CD4-positive, alpha-beta memory T cell (primary cell): ENCODE data around the gene TBC1D10A. TPM values are rescaled to one million over a fixed set of nuclear protein-coding genes. Genes with fewer than 3 reads are reported as not detected.
A peak's percentile ranks its signal among the peaks of the same experiment; 100 is the strongest.

Source experiments
- CTCF ChIA-PET: fragments of 350-600 bp; sonication (Branson Sonifier 250); formaldehyde crosslinking; loops from one replicate; lab custom pipeline; 2021; ENCODE audit warnings: inconsistent platforms; ENCODE audit not compliant: partially characterized antibody; lab: Charles Lee
- POLR2A ChIA-PET: fragments of 350-600 bp; sonication (Branson Sonifier 250); formaldehyde crosslinking; loops from one replicate; lab custom pipeline; 2021; ENCODE audit not compliant: partially characterized antibody; lab: Charles Lee
- DNase-seq, 5 donors: peaks; one replicate each; pipeline versions ENCODE4 v3.0.0 to v3.0.0-alpha.2; 2020 to 2022; ENCODE audit warnings: mixed read lengths in 1 of 5
- H3K27ac ChIP-seq: one replicate; pipeline ENCODE4 v1.7.0; 2013; ENCODE audit warnings: low read depth, low read length
- H3K27me3 ChIP-seq: 2 replicates; pipeline ENCODE4 v1.7.0; 2013; ENCODE audit warnings: mild to moderate bottlenecking, low read length, moderate library complexity; ENCODE audit not compliant: insufficient read depth
- H3K36me3 ChIP-seq: 2 replicates; pipeline ENCODE4 v1.7.0; 2013; ENCODE audit warnings: mild to moderate bottlenecking, low read length, moderate library complexity; ENCODE audit not compliant: insufficient read depth
- H3K4me1 ChIP-seq: 2 replicates; pipeline ENCODE4 v1.7.0; 2013; ENCODE audit warnings: mild to moderate bottlenecking, low read length, moderate library complexity; ENCODE audit not compliant: insufficient read depth
- H3K4me3 ChIP-seq, 2 donors: one replicate each; pipeline ENCODE4 v1.7.0; 2013; ENCODE audit warnings: low read length in 2 of 2, mild to moderate bottlenecking in 1 of 2
- H3K9me3 ChIP-seq, 2 donors: one replicate each; pipeline ENCODE4 v1.7.0; 2013; ENCODE audit warnings: low read length in 2 of 2, control low read depth in 1 of 2; ENCODE audit not compliant: control insufficient read depth in 1 of 2
- H3K27ac Mint-ChIP-seq, 7 donors: one replicate each; pipeline ENCODE4 v1.8.0; 2020 to 2021; ENCODE audit warnings: mixed read lengths in 7 of 7, mild to moderate bottlenecking in 6 of 7, inconsistent platforms in 3 of 7, moderate library complexity in 3 of 7
- H3K27me3 Mint-ChIP-seq, 2 donors: one replicate each; pipeline ENCODE4 v1.8.0; 2020 to 2021; ENCODE audit warnings: mixed read lengths in 2 of 2
- H3K36me3 Mint-ChIP-seq, 2 donors: one replicate each; pipeline ENCODE4 v1.8.0; 2020 to 2021; ENCODE audit warnings: mixed read lengths in 2 of 2, inconsistent platforms in 1 of 2, mild to moderate bottlenecking in 1 of 2
- H3K4me1 Mint-ChIP-seq, 4 donors: one replicate each; pipeline ENCODE4 v1.8.0; 2020 to 2021; ENCODE audit warnings: mixed read lengths in 4 of 4, mild to moderate bottlenecking in 1 of 4
- H3K4me3 Mint-ChIP-seq, 8 donors: one replicate each; pipeline ENCODE4 v1.8.0; 2020 to 2021; ENCODE audit warnings: mixed read lengths in 8 of 8, mild to moderate bottlenecking in 7 of 8, moderate library complexity in 6 of 8, inconsistent platforms in 3 of 8
- H3K9me3 Mint-ChIP-seq, 8 donors: one replicate each; pipeline ENCODE4 v1.8.0; 2020 to 2021; ENCODE audit warnings: mixed read lengths in 8 of 8, mild to moderate bottlenecking in 5 of 8, inconsistent platforms in 3 of 8, moderate library complexity in 1 of 8
- intact Hi-C: fragments of 100-400 bp; cut with micrococcal nuclease; formaldehyde crosslinking; loops from one replicate; pipeline ENCODE4 v1.15.1; 2023
- polyA plus RNA-seq, 2 donors: library from polyadenylated mRNA; unstranded; fragments of 300-500 nt; fragmentation: Illumina TruSeq; gene quantifications; one replicate each; pipeline ENCODE4 v1.2.3, GENCODE V29; 2021
- total RNA-seq, 2 experiments: library from RNA; stranded (reverse); gene quantifications; one replicate each; pipeline ENCODE4 v1.2.3, GENCODE V29; 2021

TBC1D10A gene, protein sequence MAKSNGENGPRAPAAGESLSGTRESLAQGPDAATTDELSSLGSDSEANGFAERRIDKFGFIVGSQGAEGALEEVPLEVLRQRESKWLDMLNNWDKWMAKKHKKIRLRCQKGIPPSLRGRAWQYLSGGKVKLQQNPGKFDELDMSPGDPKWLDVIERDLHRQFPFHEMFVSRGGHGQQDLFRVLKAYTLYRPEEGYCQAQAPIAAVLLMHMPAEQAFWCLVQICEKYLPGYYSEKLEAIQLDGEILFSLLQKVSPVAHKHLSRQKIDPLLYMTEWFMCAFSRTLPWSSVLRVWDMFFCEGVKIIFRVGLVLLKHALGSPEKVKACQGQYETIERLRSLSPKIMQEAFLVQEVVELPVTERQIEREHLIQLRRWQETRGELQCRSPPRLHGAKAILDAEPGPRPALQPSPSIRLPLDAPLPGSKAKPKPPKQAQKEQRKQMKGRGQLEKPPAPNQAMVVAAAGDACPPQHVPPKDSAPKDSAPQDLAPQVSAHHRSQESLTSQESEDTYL
- total RNA-seq (10 to 100 TPM; 62.2 to 76.8 TPM), polyA plus RNA-seq (10 to 100 TPM; 60.6 to 61.6 TPM)

- Histone ChIP-seq H3K36me3 (peaks cover 7% of the 10 kb centered on the region), H3K4me1 (peaks cover 50% of the 10 kb centered on the region), H3K27me3 (no peaks in the 10 kb centered on the region), H3K9me3 (no peaks in the 10 kb centered on the region), H3K27ac (peak within 1 kb of the TSS; percentile 83), H3K4me3 (peak within 1 kb of the TSS; percentile 76 to 78)
- ChIA-PET CTCF (interaction anchor here (0.6 to 11.2 kb wide), 8 partner anchors 14 to 843 kb away, joined by 3 to 115 read pairs (median 3); partner anchors contain the start of genes CASTOR1, CCDC157 and SF3A1), POLR2A (interaction anchor here (0.7 to 20.3 kb wide), 17 partner anchors 9 to 1083 kb away, joined by 3 to 562 read pairs (median 6); partner anchors contain the start of genes CASTOR1, CCDC157, MTFP1 and RNF215)
- Mint-ChIP-seq H3K4me1 (peaks cover 37 to 54% (median 45%) of the 10 kb centered on the region in 4 donors), H3K4me3 (peak within 1 kb of the TSS; percentile 90 to 95 (median 93)), H3K36me3 (peaks cover 15 to 40% of the 10 kb centered on the region in 2 donors), H3K27me3 (no peaks in the 10 kb centered on the region), H3K9me3 (no peaks in the 10 kb centered on the region), H3K27ac (peak within 1 kb of the TSS; percentile 90 to 97 (median 93))
- DNase-seq, result peak; percentile 92 to 94 (median 93)
- intact Hi-C loops, result loop anchor here (1.0 to 2.0 kb wide), 6 partner anchors 21 to 96 kb away; partner anchors contain the start of genes CASTOR1, RNF215 and SF3A1
Measured at GRCh38 chr22:30326706-30327362, at the start of gene TBC1D10A. TBC1D10A (minus strand) TSS chr22:30326941; CDS start chr22:30326881, 60 bp downstream.

DNA sequence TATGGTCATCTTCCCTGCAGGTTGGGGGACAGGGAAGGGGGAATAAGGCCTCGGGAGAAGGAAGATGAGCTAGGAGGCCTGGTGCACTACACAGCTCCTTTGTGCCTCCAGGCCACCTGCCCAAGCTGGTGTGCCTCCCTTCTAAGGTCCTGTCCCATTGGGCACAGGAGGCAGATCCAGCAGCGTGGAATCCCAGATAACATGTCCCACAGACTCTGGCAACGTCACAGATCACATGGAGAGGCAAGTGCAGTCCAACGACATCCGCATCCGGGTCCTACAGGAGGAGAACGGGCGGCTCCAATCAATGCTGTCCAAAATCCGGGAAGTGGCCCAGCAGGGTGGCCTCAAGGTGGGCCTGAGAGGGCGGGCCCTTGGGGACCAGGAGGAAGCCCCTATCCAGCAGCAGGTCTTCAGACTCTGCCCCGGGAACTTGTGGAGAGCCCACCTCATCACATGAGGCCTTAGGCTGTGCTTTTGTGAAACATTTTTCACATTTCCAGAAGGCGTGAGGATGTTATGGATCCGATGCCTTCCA lies 48.6 kb upstream of the TBC1D10A start:
- H3K27ac ChIP-seq, result no peak overlapping the region
- intact Hi-C loops, result no loop called here
- Mint-ChIP-seq H3K36me3 (peaks cover 0 to under 1% of the 10 kb centered on the region in 2 donors), H3K4me1 (no peaks in the 10 kb centered on the region), H3K4me3 (no peak overlapping the region), H3K27ac (peak overlapping the region in 2 of 7 donors; percentile 49 to 83), H3K9me3 (no peaks in the 10 kb centered on the region), H3K27me3 (no peaks in the 10 kb centered on the region)
- no peak overlapping the region for H3K4me3 ChIP-seq
- ChIA-PET POLR2A (interaction anchor here (0.6 kb wide), 1 partner anchor 710 kb away, joined by 3 read pairs; no protein-coding TSS in a partner anchor), CTCF (interaction anchor here (0.8 to 1.4 kb wide), 3 partner anchors 10 to 87 kb away, joined by 3 to 5 read pairs (median 4); partner anchors contain the start of gene RNF215)
- H3K36me3 ChIP-seq, result no peaks in the 10 kb centered on the region
- H3K9me3 ChIP-seq, result no peaks in the 10 kb centered on the region
- DNase-seq, result no peak
- H3K27me3 ChIP-seq, result no peaks in the 10 kb centered on the region
- H3K4me1 ChIP-seq, result no peaks in the 10 kb centered on the region

GRCh38 chr22:30373331-30374325 lies 46.9 kb upstream of the TBC1D10A start:
- CTCF ChIA-PET, result no interaction called here

GRCh38 chr22:30372915-30373314 lies 46.2 kb upstream of the TBC1D10A start:
- H3K4me3 Mint-ChIP-seq, result no peak overlapping the region
- no peak overlapping the region for H3K27ac Mint-ChIP-seq
- intact Hi-C loops, result no loop called here
- CTCF ChIA-PET, result no interaction called here
- no peaks in the 10 kb centered on the region for H3K36me3 Mint-ChIP-seq
- POLR2A ChIA-PET, result no interaction called here
- no peaks in the 10 kb centered on the region for H3K9me3 Mint-ChIP-seq
- no peaks in the 10 kb centered on the region for H3K4me1 ChIP-seq
- H3K9me3 ChIP-seq, result no peaks in the 10 kb centered on the region
- H3K4me3 ChIP-seq, result no peak overlapping the region
- H3K27me3 Mint-ChIP-seq, result no peaks in the 10 kb centered on the region
- no peak overlapping the region for H3K27ac ChIP-seq
- no peaks in the 10 kb centered on the region for H3K4me1 Mint-ChIP-seq
- no peak for DNase-seq
- no peaks in the 10 kb centered on the region for H3K27me3 ChIP-seq
- H3K36me3 ChIP-seq, result no peaks in the 10 kb centered on the region

More at GRCh38 chr22:30373331-30374325, 46.9 kb upstream of the TBC1D10A start:
- Mint-ChIP-seq H3K4me3 (no peak overlapping the region), H3K36me3 (no peaks in the 10 kb centered on the region), H3K9me3 (no peaks in the 10 kb centered on the region), H3K4me1 (no peaks in the 10 kb centered on the region), H3K27me3 (no peaks in the 10 kb centered on the region), H3K27ac (peak overlapping the region in 1 of 7 donors; percentile 1)
- Histone ChIP-seq H3K4me3 (no peak overlapping the region), H3K36me3 (no peaks in the 10 kb centered on the region), H3K27me3 (no peaks in the 10 kb centered on the region), H3K9me3 (no peaks in the 10 kb centered on the region), H3K4me1 (no peaks in the 10 kb centered on the region), H3K27ac (no peak overlapping the region)
- DNase-seq, result no peak
- intact Hi-C loops, result no loop called here
- POLR2A ChIA-PET, result no interaction called here

DNA sequence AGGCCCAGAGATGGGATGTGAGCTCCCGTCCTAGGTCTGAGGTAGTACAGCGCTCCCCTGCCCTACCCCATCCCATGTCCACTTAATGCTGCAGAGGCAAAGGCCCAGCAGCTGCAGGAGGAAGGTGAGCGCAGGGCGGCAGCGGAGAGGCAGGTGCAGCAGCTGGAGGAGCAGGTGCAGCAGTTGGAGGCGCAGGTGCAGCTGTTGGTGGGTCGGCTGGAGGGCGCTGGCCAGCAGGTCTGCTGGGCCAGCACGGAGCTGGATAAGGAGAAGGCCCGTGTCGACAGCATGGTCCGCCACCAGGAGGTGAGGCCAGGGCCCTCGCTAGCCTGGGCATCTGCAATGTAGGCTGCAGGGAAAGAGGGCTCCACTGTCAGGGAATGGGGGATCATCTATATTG lies 45.2 kb upstream of the TBC1D10A start:
- Histone ChIP-seq H3K4me1 (no peaks in the 10 kb centered on the region), H3K27me3 (no peaks in the 10 kb centered on the region), H3K36me3 (no peaks in the 10 kb centered on the region), H3K9me3 (no peaks in the 10 kb centered on the region), H3K27ac (no peak overlapping the region), H3K4me3 (no peak overlapping the region)
- no peak for DNase-seq
- Mint-ChIP-seq H3K27me3 (no peaks in the 10 kb centered on the region), H3K4me1 (no peaks in the 10 kb centered on the region), H3K36me3 (no peaks in the 10 kb centered on the region), H3K27ac (peak overlapping the region in 1 of 7 donors; percentile 65), H3K4me3 (no peak overlapping the region), H3K9me3 (no peaks in the 10 kb centered on the region)
- CTCF ChIA-PET, result no interaction called here
- POLR2A ChIA-PET, result no interaction called here
- intact Hi-C loops, result no loop called here

DNA sequence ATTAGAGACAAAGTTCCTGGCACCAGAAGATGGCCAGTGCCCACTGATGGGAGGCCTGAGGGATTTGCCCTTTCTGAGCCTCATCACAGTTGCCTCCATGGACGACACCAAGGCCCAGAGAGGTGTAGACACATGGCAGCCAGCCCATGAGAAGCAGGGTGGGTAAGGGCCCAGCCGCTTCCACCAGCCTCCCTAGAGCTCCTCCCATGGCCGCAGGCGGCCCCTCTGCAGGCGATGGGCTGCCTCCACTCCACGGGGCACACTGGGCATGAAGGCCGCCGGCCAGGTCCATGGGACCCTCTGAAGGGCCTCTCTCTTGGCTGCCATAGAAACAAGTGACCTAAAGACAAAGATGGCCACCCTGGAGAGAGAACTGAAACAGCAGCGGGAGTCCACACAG lies 44.6 kb upstream of the TBC1D10A start:
- no peaks in the 10 kb centered on the region for H3K4me1 ChIP-seq
- H3K36me3 ChIP-seq, result no peaks in the 10 kb centered on the region
- no peak overlapping the region for H3K27ac ChIP-seq
- DNase-seq, result no peak
- CTCF ChIA-PET, result no interaction called here
- H3K36me3 Mint-ChIP-seq, result no peaks in the 10 kb centered on the region
- no peaks in the 10 kb centered on the region for H3K27me3 ChIP-seq
- POLR2A ChIA-PET, result no interaction called here
- no peak overlapping the region for H3K27ac Mint-ChIP-seq
- H3K4me3 ChIP-seq, result no peak overlapping the region
- intact Hi-C loops, result no loop called here
- no peaks in the 10 kb centered on the region for H3K9me3 ChIP-seq
- H3K4me3 Mint-ChIP-seq, result no peak overlapping the region
- H3K27me3 Mint-ChIP-seq, result no peaks in the 10 kb centered on the region
- no peaks in the 10 kb centered on the region for H3K9me3 Mint-ChIP-seq
- H3K4me1 Mint-ChIP-seq, result no peaks in the 10 kb centered on the region
